Motor neuron (in vitro differentiated cells): ENCODE data around the gene PHLPP1. TPM values are rescaled to one million over a fixed set of nuclear protein-coding genes. Genes with fewer than 3 reads are reported as not detected.
"Not testable (repeated sequence)": the region's sequence is repeated elsewhere in the genome, so short reads cannot be mapped to it uniquely, and the experiment has no call there.

Experiments used
- ATAC-seq, 8 experiments: fragments of 200-7000 bp; cut with Tn5 transposase; replicated peaks in 6 of 8; 2 replicates each; pipeline ENCODE4 v1.8.0; 2021; ENCODE audit warnings: mild to moderate bottlenecking in 8 of 8, moderate library complexity in 8 of 8
- H3K27ac ChIP-seq, 2 donors: fragments of 250-450 bp; sonication (Bioruptor Pico); 2 replicates each; pipeline ENCODE4 v1.9.0; 2021; ENCODE audit warnings: antibody characterized with exemption in 2 of 2, mild to moderate bottlenecking in 2 of 2, moderate library complexity in 1 of 2
- H3K4me1 ChIP-seq, 2 donors: fragments of 250-450 bp; sonication (Bioruptor Pico); replicated peaks in 1 of 2; 2 replicates each; pipeline ENCODE4 v1.6.1; 2021; ENCODE audit warnings: antibody characterized with exemption in 2 of 2, mild to moderate bottlenecking in 2 of 2, moderate library complexity in 1 of 2
- H3K4me3 ChIP-seq, 5 donors: fragments of 250-450 bp; sonication (Bioruptor Pico); 2 replicates each; pipeline ENCODE4 v1.9.0; 2021; ENCODE audit warnings: antibody characterized with exemption in 5 of 5, mild to moderate bottlenecking in 5 of 5, moderate library complexity in 4 of 5
- WGBS, 10 experiments: fragments of 450-650 bp; shearing (Covaris generic); methylation state at CpG; one replicate each; pipeline ENCODE4 v1.0.0; 2022; 5-methylcytosine and 5-hydroxymethylcytosine counted together
- in situ Hi-C, 9 experiments: fragments of 400-800 bp; cut with MboI; loops; one replicate each; pipeline ENCODE4 v1.15.0; 2021; ENCODE audit warnings: low sequenced_read_pairs in 9 of 9, low pct_unique_long_range_greater_than_20kb in 2 of 9; ENCODE audit not compliant: unreplicated experiment in 9 of 9
- total RNA-seq, 8 experiments: library from RNA; unstranded; fragments of 300-600 nt; gene quantifications; 2 replicates each; pipeline versions ENCODE4 v1.2.3 to v1.2.4, GENCODE V29; 2022

The PHLPP1 gene
- total RNA-seq, 8 experiments from 2014 or later, result 3.3 to 14.4 (median 12.1) TPM

DNA sequence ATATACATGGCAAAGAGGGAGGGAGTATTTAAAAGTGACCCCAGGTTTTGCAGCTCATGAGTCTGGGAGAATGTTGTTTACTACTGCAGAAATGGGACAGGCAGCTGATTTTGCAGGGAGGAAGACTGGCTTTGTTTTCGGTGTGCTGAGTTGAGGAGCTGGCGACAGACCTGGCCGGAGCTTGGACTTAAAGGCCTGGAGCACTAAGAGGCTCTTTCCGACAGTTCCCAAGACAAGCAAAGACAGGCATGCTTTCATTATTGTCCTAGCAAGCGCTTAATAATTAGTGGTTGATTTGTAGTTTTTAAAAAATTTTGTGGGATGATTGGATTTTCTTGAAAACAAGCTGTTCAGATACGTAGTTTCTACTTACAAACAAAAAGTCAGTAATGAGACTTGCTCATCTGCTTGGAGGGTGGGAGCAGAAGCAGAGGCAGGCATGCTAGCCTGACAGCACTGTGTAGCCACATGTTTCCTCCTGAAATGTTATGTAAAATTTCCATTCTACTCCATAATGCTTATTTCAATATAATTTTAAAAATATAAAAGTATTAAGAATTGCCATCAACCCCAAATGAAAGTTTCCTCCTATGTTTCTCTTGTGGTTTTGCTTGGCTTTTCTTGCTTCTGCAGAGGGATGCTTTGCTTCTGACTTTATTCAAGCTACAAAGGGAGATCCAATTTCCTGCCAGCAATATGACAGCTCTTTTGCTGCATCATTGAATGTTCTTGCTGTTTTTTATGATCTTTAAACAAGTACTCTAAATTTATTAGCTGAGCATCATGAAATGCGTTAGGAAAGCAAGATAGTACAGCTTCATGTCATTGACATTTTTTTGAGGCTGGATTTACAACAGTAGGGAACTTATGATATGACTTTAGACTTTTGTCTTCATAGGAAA lies 75.8 kb downstream of the PHLPP1 start:
- in situ Hi-C loops, result no loop called here
- Histone ChIP-seq H3K4me1 (peaks cover 25 to 42% of the 10 kb centered on the region in 2 donors), H3K27ac (no peak overlapping the region), H3K4me3 (no peak overlapping the region)
- ATAC-seq, result peak in 4 of 8 experiments; percentile 23 to 56 (median 48)
- WGBS, 10 experiments, result 30 to 78% (median 61%) methylated on average over 4 to 7 of the region's 7 CpGs; no CpG with 5 or more reads in 1 of the 10 experiments

DNA sequence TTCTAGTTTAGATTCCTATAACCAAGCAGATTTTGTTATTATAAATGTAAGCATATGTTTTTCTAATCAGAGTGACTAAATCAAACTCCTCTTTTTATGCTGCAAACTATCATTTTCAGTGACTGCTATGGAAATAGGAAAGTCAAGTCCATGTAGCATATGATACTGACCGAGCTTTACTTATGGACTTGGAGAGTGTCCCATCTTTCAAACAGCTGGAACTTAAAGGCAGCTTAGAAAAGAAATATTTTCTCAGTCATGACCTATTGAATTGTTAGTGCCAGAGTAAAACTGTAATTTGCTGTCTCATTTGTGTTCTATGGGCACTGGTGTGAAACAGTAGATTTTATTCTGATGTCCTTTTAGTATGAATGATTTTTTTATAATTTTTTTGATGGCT lies 76.7 kb downstream of the PHLPP1 start:
- in situ Hi-C loops, result no loop called here
- Histone ChIP-seq H3K4me3 (no peak overlapping the region), H3K4me1 (peaks cover 25 to 42% of the 10 kb centered on the region in 2 donors), H3K27ac (no peak overlapping the region)
- WGBS, 10 experiments, result 25 to 100% (median 90%) methylated on average over 1 of the region's 1 CpG; no CpG with 5 or more reads in 4 of the 10 experiments
- no peak for ATAC-seq

DNA sequence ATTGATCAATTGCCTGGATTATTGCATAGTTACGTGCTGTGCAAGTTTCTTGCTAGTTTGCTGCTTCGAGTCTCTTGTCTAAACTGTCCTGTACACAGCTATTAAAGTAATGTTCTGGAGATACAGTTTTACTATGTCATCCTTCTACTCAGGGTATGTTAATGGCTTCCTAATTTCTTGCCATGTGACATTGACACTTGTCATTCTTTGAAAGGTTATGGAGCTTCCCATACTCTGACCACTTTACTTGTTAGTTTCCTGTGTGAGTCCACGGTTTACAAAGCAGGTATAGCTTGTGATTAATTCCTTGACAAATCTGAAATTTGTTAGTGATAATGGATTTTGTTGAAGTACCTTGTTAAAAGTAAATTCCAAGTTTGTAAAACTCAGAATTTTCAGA lies 80.5 kb downstream of the PHLPP1 start:
- in situ Hi-C loops, result no loop called here
- ATAC-seq, result no peak
- 80 to 100% (median 100%) methylated on average over 1 to 2 of the region's 3 CpGs; no CpG with 5 or more reads in 1 of the 10 experiments for WGBS, 10 experiments
- no peak overlapping the region for H3K4me3 ChIP-seq
- H3K4me1 ChIP-seq, result peaks cover 9 to 27% of the 10 kb centered on the region in 2 donors
- no peak overlapping the region for H3K27ac ChIP-seq

DNA sequence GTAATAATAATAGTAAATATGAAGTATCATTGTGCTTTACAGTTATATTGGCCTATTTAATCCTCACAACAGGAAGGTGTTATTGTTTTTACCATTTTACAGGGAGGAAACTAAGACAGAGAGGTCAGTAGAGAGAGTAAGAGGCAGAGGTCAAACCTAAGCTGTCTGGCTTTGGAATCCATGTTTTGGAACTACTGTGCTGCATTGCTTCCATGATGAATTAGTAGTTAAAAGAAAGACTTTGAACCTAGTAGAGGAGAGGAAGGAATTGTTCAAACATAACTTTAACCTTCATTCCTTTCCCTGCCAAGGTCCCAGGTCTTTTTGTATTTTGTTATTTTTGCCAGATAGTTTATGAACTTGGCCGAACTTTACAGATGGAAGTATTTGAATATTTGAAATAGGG lies 80.9 kb downstream of the PHLPP1 start:
- in situ Hi-C loops, result no loop called here
- no peak for ATAC-seq
- 45 to 100% (median 75%) methylated on average over 1 of the region's 1 CpG; no CpG with 5 or more reads in 3 of the 10 experiments for WGBS, 10 experiments
- H3K4me3 ChIP-seq, result no peak overlapping the region
- no peak overlapping the region for H3K27ac ChIP-seq
- H3K4me1 ChIP-seq, result peaks cover 5 to 23% of the 10 kb centered on the region in 2 donors

DNA sequence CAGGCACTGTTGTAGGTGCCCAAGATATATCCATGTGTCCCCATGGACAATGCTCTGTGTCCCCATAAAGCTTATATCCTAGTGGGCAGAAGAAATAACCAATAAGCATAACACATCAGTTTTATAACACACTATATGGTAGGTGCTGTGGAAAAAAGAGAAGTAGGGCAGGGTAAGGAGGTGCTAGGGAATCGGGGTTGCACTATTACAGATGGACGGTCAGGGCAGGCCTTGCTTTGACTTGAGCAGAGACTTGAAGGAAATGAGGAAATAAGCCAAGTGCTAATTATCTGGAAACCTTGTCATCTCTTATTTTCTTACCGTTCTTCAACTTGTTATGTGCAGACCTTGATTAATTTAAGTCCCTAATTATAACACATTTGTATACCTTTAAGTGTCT lies 82.0 kb downstream of the PHLPP1 start:
- no peak for ATAC-seq
- 60 to 100% (median 91%) methylated on average over 1 to 3 of the region's 3 CpGs; no CpG with 5 or more reads in 2 of the 10 experiments for WGBS, 10 experiments
- in situ Hi-C loops, result no loop called here
- Histone ChIP-seq H3K4me1 (peaks cover 5 to 18% of the 10 kb centered on the region in 2 donors), H3K4me3 (no peak overlapping the region), H3K27ac (no peak overlapping the region)

DNA sequence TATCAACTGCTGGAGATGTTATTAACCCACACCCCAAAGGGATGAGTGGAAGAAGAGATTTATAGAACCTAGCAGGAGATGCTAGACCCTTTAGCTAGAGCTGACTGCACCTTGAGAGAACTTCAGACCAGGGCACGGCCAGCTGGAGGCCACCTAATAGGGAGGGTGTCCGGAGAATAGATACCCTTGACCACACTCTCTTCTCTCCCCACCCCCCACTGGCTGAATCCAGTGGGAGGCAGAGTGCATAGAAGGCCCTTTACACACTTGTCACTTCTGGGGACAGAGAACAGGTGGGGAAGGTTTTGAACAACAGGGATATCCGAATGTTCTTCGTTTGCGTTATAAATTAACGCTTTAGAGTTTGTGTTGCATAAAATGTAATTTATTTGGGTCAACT lies 84.6 kb downstream of the PHLPP1 start:
- H3K4me1 ChIP-seq, result peaks cover 5 to 18% of the 10 kb centered on the region in 2 donors
- 63 to 100% (median 80%) methylated on average over 1 to 6 of the region's 6 CpGs; no CpG with 5 or more reads in 1 of the 10 experiments for WGBS, 10 experiments
- H3K27ac ChIP-seq, result no peak overlapping the region
- no peak for ATAC-seq
- H3K4me3 ChIP-seq, result no peak overlapping the region
- in situ Hi-C loops, result no loop called here

DNA sequence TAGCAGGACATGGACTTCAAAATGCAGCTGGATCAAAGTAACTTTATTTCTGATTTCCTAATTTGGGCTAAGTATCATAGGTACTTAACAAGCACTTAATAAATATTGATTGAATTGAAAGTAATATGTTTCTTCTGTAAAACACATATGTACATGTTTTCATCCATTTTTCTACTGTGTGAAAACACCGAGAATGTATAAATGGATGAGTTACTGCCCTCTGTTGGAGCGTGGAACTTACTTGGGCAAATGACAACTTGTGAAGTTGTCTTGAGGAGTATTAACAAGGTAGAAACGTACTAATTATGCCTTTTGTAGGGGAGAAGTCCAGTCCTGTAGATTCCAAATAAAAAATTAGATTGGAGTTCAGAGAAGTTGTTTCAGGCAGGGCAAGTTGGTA lies 87.2 kb downstream of the PHLPP1 start:
- Histone ChIP-seq H3K27ac (no peak overlapping the region), H3K4me1 (peaks cover 5 to 25% of the 10 kb centered on the region in 2 donors), H3K4me3 (no peak overlapping the region)
- WGBS, 10 experiments, result 44 to 90% (median 78%) methylated on average over 1 to 3 of the region's 3 CpGs; no CpG with 5 or more reads in 1 of the 10 experiments
- in situ Hi-C loops, result no loop called here
- no peak for ATAC-seq

DNA sequence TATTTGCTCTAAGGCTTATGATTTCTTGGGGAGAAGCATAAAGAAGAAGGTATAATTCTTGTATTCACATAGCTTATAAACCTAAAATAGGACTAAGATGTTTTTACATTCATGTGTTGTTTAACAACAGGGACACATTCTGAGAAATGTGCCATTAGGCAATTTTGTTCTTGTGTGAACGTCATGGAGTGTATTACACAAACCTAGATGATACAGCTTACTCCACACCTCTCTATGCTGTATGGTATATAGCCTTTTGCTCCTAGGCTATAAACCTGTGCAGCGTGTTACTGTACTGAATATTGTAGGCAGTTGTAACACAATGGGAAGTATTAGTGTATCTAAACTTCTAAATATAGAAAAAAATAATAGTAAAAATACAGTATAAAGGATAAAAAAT lies 92.1 kb downstream of the PHLPP1 start:
- H3K4me1 ChIP-seq, result peaks cover 0 to 7% of the 10 kb centered on the region in 2 donors
- no peak overlapping the region for H3K4me3 ChIP-seq
- WGBS, 10 experiments, result 71 to 100% (median 88%) methylated on average over 1 to 2 of the region's 2 CpGs; no CpG with 5 or more reads in 2 of the 10 experiments
- H3K27ac ChIP-seq, result no peak overlapping the region
- in situ Hi-C loops, result no loop called here
- ATAC-seq, result no peak

DNA sequence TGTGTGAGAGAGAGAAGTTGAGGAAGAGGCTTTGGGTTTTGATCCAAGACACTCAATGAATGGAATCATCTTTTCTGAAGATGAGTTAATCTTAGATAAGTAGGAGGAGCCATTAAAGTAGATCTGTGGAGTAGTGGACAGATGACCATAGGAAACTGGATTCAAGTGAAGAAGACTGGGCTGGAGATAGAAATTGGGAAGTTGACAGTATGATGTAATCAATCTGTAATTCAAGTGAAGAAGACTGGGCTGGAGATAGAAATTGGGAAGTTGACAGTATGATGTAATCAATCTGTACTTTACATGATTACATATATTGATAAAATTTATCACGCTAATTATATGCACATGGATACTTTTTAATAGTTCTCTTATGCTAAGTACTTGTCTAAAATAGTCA lies 92.8 kb downstream of the PHLPP1 start:
- no peak for ATAC-seq
- Histone ChIP-seq H3K4me1 (peaks cover 0 to 7% of the 10 kb centered on the region in 2 donors), H3K27ac (no peak overlapping the region), H3K4me3 (no peak overlapping the region)
- 80 to 100% (median 100%) methylated on average over 1 of the region's 1 CpG; no CpG with 5 or more reads in 1 of the 10 experiments for WGBS, 10 experiments
- in situ Hi-C loops, result no loop called here

DNA sequence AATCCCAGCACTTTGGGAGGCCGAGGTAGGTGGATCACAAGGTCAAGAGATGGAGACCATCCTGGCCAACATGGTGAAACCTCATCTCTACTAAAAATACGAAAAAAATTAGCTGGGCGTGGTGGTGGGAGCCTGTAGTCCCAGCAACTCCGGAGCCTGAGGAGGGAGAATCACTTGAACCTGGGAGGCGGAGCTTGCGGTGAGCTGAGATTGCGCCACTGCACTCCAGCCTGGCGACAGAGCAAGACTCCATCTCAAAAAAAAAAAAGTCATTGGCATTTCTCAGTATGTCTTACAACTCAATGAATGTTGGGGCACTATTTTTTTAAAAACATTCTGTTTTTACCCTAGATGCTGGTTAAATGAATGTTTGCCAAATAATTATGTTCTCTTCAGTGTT lies 94.1 kb downstream of the PHLPP1 start:
- H3K27ac ChIP-seq, H3K4me3 ChIP-seq, H3K4me1 ChIP-seq, in situ Hi-C loops, ATAC-seq: not testable (repeated sequence)
- 90 to 100% (median 96%) methylated on average over 2 to 8 of the region's 8 CpGs; no CpG with 5 or more reads in 2 of the 10 experiments for WGBS, 10 experiments

DNA sequence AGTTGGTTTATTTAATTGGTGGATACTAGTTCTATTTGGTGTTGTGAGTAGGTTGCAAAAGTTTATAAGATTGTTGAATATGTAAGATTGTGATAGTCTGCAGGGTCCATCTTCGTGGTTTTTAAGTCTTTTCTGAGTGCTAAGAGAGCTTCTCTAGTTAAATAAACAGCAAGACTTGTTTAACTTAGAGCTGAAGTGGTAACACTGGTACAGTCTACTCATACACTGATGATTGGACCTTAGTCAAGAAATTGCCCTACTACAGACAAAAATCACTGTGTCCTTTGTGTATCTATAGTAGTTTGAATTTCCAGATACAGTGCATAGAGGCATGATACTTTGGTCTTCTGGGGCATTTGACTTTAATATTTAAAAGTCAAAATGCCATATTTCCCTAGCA lies 94.6 kb downstream of the PHLPP1 start:
- no peak for ATAC-seq
- Histone ChIP-seq H3K4me3 (no peak overlapping the region), H3K27ac (no peak overlapping the region), H3K4me1 (peaks cover 3 to 10% of the 10 kb centered on the region in 2 donors)
- in situ Hi-C loops, result no loop called here
- WGBS, 10 experiments, result 71 to 100% (median 83%) methylated on average over 1 of the region's 1 CpG; no CpG with 5 or more reads in 5 of the 10 experiments

DNA sequence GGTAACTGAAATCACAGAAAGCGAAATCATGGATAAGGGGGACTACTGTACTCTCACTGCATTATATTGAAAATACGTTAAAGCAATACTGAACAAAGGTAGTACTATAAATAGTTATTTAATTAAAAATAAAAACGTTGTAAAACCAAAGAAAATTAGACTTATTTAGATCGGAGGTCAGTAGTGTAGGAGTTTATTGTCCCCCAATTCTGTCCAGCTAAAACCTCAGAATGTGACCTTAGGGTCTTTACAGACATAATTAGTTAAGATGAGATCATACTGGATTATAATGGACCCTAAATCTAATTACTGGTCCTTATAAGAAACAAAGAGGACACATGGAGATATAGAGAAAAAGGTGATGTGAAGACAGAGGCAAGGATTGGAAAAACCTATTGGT lies 95.3 kb downstream of the PHLPP1 start:
- Histone ChIP-seq H3K4me3 (no peak overlapping the region), H3K4me1 (peaks cover 3 to 10% of the 10 kb centered on the region in 2 donors), H3K27ac (no peak overlapping the region)
- 71 to 89% (median 83%) methylated on average over 1 to 4 of the region's 4 CpGs for WGBS, 10 experiments
- ATAC-seq, result no peak
- in situ Hi-C loops, result no loop called here

DNA sequence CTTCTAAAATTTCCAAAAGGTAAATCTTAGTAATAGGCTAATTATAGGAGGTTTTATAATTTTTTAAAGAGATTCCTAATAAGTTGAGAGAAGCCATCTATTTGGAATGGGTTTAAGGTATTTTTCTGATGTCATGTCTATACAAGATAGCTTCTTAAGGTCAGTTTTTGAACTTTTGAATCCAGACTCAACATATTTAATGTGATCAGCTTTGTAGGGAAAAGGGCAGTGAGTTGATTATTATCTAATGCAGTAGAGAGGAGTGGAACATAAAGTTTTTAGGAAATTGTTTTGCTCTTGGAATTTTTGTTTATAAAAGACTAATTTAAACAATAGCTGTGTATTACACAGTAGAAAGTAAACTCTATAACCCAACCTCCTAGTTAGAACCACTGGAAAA lies 96.3 kb downstream of the PHLPP1 start:
- no peak for ATAC-seq
- no peak overlapping the region for H3K27ac ChIP-seq
- peaks cover 3 to 6% of the 10 kb centered on the region in 2 donors for H3K4me1 ChIP-seq
- in situ Hi-C loops, result no loop called here
- H3K4me3 ChIP-seq, result no peak overlapping the region
